NB4 (cell line): Measurements from ENCODE around the gene PINK1.

Source experiments
- MYC ChIP-seq: IDR thresholded peaks from 2 replicates; pipeline ENCODE4 v1.6.1; 2011; ENCODE audit warnings: low read depth, low read length
- POLR2A ChIP-seq: IDR thresholded peaks from 2 replicates; pipeline ENCODE4 v1.6.1; 2011; ENCODE audit warnings: mild to moderate bottlenecking; ENCODE audit not compliant: insufficient read length; ENCODE audit errors: extremely low read depth
- TF ChIP-seq, protein P1 (sequence below): IDR thresholded peaks from one replicate; pipeline ENCODE4 v1.5.1; 2012; ENCODE audit warnings: low read depth, low read length

DNA sequence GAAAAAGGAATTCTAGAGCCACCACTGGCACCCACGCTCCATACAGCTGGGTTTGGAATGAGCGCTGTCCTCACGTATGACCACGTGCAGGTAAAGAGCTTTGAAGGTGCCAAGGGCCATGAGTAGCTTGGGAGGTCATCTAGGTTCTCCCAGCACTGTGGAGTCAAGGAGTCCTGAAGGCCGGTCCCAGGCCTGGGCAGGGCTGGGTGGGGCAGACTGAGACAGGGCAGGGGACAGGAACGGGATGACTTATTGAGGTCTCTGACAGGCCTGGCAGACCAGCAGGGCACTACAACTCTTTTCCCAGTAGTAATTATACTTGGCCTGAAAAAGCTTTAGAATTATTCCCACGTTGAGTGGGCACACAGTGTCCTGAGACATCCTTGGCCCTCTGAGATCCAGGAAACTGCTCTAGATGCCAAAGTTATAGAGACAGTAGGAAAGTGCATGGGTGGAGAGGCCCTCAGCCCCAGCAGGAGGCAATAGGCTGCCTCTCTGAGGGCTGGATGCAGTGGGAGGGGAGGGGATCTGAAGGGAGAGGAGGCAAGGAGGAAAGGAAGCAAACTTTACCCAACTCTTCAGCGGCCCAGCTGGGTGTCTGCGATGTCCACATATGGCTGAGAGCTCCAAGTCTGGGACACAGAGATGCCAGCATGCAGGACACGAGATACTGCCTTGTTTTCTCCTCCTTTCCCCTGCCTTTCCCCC is 46.2 kb upstream of the PINK1 start:
- TF ChIP-seq, protein P1, sequence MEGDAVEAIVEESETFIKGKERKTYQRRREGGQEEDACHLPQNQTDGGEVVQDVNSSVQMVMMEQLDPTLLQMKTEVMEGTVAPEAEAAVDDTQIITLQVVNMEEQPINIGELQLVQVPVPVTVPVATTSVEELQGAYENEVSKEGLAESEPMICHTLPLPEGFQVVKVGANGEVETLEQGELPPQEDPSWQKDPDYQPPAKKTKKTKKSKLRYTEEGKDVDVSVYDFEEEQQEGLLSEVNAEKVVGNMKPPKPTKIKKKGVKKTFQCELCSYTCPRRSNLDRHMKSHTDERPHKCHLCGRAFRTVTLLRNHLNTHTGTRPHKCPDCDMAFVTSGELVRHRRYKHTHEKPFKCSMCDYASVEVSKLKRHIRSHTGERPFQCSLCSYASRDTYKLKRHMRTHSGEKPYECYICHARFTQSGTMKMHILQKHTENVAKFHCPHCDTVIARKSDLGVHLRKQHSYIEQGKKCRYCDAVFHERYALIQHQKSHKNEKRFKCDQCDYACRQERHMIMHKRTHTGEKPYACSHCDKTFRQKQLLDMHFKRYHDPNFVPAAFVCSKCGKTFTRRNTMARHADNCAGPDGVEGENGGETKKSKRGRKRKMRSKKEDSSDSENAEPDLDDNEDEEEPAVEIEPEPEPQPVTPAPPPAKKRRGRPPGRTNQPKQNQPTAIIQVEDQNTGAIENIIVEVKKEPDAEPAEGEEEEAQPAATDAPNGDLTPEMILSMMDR = no peak
- TF ChIP-seq MYC = no peak
- no peak for TF ChIP-seq POLR2A
